TTC549 (cell line): ENCODE measurements around the gene HID1.
"Not testable (repeated sequence)": the region's sequence is repeated elsewhere in the genome, so short reads cannot be mapped to it uniquely, and the experiment has no call there.

ENCODE experiments used
- FAIRE-seq: peaks from 2 replicates; lab custom pipeline; 2012; peaks lifted over from hg19 to GRCh38; lab: Jason Lieb, UNC

HID1 gene

DNA sequence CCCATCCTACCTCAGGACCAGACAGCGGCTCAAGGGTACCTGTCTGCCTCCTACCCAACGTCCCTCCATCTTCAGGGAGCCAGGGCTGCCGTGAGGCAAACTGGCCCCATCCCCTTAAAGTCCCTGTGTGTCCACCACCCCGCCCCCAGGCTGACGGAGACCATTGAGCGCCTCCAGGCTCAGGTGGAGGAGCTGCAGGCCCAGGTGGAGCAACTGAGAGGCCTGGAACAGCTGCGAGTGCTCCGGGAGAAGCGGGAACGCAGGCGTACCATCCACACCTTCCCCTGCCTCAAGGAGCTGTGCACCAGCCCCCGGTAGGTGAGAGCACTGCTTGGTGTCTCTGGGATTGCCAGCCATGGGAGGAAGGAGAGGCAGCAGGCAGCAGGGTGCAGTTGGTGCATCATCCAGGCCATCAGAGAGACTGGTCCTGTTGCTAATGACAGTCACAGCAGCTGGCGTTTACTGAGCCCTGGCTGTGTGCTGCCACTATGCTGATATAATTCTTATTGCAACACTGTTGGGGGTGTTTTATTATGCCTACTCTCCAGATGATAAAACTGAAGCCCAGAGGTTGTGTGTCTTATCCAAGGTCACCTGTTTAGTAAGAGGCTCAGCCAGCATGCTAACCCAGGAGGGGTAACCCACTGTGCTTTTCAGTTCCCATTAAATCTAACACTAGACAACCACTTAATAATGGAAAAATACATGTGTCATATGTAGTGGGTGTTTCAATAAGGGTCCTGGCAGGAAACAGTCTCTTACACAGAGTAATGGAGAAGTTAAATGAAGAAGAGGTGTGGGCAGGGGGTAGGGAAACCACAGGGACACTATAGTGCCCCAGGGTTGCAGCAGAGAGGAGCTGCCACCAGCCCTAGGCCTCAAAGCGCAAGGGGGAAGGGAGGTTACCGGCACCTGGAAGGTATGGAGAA, 29.6 kb upstream of the HID1 start:
- FAIRE-seq, result no peak

DNA sequence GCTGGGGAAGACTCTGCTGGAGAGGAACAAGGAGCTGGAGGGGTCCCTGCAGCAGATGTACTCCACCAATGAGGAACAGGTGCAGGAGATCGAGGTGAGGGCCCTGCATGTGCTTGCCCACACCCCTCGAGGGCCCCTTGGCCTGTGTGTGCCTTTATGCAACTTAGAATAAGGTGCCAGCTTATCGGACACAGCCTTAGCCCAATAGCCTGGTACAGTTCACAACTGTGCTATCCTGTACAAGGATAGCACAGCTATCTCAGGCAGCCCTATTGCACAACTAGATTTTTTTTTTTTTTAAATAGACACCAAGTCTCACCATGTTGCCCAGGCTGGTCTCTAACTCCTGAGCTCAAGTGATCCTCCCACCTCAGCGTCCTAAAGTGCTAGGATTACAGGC, 27.0 kb upstream of the HID1 start:
- FAIRE-seq, result no peak

- FAIRE-seq, result no peak
Observed at GRCh38 chr17:74998783-74999182, 26.2 kb upstream of the HID1 start.

GRCh38 chr17:74995847-74996246, 23.3 kb upstream of the HID1 start:
- FAIRE-seq, result no peak

GRCh38 chr17:74994440-74994839, 21.9 kb upstream of the HID1 start:
- FAIRE-seq, result no peak

GRCh38 chr17:74992223-74992622, 19.7 kb upstream of the HID1 start:
- no peak for FAIRE-seq

DNA sequence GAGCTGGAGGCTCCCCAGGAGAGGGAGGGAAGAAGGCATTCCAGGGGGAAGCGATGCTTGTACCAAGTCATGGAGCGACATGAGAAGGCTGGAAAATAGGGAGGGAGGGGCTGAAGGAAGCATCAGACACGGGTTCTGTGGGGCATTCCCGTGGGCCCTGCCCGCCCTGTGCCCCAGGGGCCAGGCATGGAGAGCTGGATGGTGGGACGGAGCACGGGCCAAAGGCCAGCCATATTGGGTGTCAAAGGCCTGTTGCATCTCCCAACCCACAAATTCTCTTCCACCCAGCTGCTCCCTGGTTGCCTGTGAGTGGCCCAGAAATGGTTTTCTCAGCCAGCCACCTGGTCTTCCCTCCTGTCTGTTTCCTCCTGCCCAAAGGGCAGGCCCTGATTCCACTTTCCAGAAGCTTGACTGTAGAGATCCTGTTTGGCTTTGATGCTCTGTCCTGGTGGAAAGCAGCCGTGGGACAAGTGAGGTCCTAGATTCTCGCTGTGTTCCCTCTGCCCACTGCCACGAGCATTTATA, 18.1 kb upstream of the HID1 start:
- FAIRE-seq, result no peak

DNA sequence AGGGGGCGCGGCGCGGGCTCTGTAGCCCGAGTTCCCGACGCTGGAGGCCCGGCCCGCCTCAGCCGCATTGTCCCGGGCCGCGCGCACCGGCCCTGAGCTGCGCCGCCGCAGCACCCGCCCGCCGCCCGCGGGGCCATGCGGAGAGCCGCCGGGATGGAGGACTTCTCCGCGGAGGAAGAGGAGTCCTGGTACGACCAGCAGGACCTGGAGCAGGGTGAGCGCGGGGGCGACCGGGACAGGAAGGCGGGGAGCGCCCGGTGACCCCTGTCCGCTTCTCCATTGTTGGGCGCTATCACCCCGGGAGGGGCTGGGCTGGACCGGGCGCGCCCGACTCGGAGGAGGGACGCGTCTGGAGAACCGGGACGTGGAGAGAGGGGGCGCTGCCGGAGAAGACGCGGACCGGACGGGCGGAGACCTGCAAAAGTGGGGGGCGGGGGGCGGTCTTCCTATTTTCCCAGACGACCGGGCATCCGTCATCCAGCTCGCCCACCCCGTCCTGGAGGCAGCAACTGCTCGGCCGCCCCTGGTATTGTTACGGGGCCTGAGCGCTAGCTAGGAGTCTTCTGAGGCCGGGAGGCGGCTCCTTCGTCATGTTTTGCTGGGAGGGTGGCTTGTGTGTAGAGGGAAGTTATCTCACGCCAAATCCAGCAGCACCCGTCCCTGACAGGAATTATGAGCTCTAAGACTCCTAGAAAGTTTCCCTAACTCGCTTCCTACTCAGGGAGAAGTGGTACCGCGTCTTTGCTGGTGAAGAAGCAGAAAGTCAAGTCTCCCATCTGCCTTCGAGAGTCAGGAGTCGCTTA, 15.6 kb upstream of the HID1 start:
- no peak for FAIRE-seq

- peak; percentile 19 for FAIRE-seq
Observed at GRCh38 chr17:74987418-74987908, 14.9 kb upstream of the HID1 start, which contains the start of gene CDR2L. TSS of gene CDR2L (plus strand) at chr17:74987632. CDS start at chr17:74988044, 412 bp downstream.

GRCh38 chr17:74986206-74986576, 13.6 kb upstream of the HID1 start:
- no peak for FAIRE-seq

- not testable (repeated sequence) for FAIRE-seq
Observed at GRCh38 chr17:74982663-74983313, 10.2 kb upstream of the HID1 start.

GRCh38 chr17:74981979-74982662, 9.6 kb upstream of the HID1 start:
- no peak for FAIRE-seq

GRCh38 chr17:74981318-74981978, 8.9 kb upstream of the HID1 start:
- FAIRE-seq, result no peak

DNA sequence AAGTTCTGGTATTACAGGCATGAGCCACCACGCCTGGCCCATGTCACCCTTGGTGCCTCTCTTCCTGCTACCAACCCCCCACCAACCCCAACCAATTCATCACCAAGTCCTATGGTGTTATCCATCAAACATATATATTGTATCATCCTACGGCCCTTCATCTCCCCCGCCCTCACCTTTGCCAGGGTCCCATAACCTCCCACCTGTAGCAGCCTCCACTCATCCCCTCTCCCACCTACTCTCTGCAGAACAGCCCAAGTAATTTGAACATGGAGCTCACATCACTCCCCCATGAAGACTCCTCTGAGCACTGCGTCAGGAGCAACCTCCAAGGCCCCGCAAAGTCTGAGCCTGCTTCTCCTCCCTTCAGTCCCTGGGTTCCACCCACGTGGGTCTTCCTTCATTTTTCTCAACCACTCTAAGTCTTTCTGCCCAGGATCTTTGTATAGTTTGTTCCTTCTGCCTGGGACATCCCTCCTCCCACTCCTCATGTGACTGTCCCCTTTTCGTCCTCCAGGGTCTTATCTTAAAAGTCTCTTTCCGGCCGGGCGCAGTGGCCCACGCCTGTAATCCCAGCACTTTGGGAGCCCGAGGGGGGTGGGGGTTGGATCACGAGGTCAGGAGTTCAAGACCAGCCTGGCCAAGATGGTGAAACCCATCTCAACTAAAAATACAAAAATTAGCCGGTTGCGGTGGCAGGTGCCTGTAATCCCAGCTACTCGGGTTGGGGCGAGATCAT, 7.0 kb upstream of the HID1 start:
- no peak for FAIRE-seq

DNA sequence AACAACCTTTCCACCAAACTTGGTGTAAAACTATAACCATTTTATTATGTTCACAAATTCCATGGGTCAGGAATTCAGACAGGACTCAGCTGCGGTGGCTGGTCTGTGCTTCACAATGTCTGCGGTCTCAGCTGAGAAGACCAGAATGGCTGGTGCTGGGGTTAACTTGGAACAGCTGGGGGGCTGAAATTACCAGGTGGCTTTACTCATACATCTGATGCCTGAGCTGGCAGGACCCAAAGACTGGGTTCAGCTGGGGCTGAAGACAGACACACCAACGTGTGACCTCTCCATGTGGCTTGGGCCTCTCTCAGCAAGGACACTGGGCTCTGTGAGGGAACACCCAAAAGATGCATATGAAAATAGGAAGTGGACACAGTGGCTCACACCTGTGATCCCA, 5.7 kb upstream of the HID1 start:
- FAIRE-seq, result no peak

DNA sequence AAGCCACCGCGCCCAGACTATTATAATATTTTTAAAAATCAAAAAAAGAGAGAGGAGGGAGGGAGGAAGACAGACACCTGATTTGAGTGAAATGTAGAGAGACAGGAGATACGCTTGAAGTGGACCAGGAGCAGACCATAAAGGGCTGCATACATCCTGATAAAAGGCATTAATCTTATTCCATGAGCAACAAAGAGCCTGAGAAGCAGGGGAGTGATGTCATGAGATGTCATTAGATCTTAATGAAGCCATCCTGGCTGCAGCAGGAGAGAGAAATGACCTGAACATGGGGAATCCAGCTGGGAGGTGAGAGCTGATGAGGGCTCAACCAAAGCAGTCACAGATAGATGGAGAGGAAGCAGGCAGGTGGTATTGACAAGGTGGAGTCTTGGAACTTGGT, 5.2 kb upstream of the HID1 start:
- FAIRE-seq, result no peak

DNA sequence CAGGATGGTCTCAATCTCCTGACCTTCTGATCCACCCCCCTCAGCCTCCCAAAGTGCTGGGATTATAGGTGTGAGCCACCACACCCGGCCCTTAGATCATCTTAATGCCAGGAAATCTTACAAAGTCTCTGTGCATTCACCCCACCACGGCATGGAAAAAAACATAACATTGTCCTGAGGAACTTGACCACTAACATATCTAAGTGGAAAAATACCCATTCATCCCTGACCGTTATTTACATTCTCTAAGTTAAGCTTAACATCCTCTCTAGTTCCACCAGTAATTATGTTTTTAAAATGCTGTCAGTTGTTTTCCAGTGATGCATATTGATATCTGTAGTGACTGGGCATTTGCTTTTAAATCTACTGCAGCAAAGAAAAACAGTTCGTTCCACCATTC, 3.4 kb upstream of the HID1 start:
- FAIRE-seq, result no peak

DNA sequence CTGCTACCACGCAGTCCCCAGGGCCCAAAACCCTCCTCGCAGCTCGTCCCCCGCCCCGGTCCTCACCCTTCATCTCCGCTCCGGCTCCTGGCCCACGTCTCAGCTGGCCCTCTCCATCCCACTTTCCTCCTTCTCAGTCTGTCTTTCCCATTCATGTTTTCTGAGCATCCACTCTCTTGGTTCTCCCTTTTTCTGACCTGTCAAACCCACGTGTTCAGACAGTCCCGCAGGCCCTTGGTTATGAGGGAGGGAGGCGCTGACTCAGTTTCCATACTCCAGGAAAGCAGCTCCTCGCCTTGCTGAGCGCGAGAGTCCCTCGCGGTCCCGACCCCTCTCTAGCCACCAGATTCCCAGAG, 392 bp upstream of the HID1 start:
- no peak for FAIRE-seq

- FAIRE-seq, result no peak
Observed at GRCh38 chr17:74971842-74972106, 785 bp downstream of the HID1 start.

DNA sequence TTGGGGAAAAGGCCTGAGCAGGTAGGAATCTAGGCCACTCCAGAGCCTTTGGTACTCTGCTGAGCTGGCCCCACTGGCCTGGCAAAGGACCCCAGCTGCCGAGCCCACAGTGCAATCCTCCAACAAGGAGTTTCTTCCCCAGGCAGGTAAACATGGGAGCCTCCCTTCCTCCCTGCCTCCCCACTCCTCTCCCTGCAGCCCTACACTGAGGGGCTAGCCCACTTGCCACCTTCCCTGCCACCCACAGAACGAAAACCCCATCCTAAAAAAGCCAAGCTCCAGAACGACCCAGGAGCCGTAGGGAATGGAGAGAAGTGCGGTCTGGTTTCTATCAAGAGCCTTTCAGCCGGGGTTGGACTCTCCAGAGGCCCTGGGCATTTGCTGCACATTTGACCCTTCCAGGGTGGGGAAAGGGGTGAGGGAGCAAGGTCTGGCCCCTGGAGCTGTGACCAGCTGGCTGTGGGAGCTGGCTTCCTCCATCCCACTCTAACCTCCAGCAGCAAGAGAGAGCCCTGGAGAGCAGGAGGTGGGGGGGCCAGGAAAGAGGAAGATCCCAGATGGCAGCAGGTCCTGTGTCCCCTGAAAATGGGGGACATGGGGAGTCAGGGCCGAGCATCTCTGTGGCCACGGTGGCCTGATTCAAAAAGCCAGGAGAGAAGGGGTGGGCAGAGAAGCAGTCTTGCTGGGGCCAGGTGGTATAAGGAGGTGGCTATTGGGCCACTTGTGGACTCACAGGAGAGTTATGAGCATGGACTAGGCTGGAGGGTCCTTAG, 1.3 kb downstream of the HID1 start:
- FAIRE-seq, result no peak
